ENCODE measurements around the gene VSTM4.

- TF ChIP-seq CTCF (IDR thresholded peaks at IDR 0.05; ENCODE audit: low read depth, low read length) (no peak), POLR2A (IDR thresholded peaks at IDR 0.05; ENCODE audit: extremely low read depth, insufficient read length) (no peak)
Observed at GRCh38 chr10:49105076-49105475, 10.2 kb downstream of the VSTM4 start.

All from NB4 (cell line).